ENCODE data around the gene PNLIP.

PNLIP gene

DNA sequence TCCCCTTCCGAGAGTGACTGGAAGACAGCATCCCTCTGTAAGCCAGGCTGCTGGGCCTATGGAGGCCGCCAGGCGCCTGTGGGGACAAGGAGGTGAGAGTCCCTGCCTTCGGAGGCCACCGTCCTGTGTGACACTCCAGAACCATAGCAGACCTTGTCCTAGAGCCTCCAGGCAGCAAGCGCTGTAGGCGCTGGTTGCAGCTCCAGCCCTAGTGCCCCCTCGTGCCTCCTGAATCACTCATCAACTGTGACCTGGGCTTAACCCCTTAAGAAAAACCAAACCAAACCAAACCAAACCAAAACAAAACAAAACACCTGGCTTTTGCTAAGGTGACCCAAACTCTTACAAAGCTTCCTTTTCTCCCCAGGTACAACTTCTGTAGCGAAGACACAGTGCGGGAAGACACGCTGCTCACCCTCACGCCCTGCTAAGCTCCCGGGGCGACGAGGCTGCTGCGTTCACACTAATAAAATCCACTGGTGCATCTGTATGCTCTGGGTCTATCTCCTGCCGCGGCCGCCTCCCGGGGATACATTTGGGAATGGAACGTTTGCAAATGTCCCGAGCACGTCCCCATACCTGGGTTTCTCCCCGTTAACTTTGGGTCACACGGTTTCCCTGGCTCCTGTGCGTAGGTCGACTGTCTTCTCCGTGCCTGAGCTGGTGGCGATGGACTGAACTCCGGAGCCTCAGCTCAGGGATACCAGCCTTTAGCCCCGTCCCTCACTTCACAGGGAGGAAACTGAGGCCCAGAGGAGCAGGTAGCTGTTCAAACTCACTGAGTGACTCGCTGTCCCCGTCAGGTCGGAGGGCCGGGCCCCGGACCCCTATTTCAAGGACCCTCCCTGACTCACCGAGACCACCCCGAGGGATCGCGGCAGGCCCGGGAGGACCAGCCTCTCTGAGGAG, 63.2 kb downstream of the PNLIP start:
- no peak for DNase-seq (ENCODE audit: low read depth, low spot score)
- in situ Hi-C loops (cut with HindIII; ENCODE audit: low sequenced_read_pairs), result no loop called here
- H3K4me3 ChIP-seq (ENCODE audit: low read depth, low read length), result no peak overlapping the region
- TF ChIP-seq, protein P1, sequence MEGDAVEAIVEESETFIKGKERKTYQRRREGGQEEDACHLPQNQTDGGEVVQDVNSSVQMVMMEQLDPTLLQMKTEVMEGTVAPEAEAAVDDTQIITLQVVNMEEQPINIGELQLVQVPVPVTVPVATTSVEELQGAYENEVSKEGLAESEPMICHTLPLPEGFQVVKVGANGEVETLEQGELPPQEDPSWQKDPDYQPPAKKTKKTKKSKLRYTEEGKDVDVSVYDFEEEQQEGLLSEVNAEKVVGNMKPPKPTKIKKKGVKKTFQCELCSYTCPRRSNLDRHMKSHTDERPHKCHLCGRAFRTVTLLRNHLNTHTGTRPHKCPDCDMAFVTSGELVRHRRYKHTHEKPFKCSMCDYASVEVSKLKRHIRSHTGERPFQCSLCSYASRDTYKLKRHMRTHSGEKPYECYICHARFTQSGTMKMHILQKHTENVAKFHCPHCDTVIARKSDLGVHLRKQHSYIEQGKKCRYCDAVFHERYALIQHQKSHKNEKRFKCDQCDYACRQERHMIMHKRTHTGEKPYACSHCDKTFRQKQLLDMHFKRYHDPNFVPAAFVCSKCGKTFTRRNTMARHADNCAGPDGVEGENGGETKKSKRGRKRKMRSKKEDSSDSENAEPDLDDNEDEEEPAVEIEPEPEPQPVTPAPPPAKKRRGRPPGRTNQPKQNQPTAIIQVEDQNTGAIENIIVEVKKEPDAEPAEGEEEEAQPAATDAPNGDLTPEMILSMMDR (IDR thresholded peaks at IDR 0.05; ENCODE audit: low read depth, low read length), result no peak

DNA sequence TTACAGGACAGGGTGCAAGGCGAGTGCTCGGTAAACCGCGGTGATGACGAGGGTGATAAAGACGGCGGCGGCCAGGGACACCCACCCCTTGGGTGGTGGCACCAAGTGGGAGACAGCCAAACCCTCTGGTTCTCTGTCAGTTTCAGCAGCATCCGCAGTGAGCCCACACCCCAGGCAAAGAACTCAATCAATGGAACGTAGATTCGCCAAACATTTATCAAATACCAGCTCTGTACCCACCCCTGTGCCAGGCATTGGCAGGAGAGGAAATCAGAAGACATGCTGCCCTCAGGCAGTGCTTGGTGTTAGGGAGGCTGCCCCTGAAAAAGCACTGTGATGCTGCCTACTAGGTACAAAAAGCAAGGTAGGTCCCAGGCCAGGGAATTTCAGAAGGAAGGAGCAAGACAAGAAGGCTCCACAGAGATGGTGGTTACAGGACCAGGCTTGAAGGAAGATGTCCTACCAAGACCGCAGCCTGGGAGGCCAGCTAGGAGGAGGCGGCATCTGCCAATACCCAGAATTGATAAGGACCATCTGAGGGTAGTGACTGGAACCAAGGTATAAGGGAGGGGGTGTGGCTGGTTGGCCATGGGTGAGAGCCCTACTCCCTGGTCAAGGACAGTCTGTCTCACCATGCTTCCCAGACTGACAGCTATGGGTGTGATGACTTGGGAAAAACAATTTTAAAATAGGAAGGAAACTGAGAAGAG, 64.9 kb downstream of the PNLIP start:
- in situ Hi-C loops (cut with HindIII; ENCODE audit: low sequenced_read_pairs), result no loop called here

DNA sequence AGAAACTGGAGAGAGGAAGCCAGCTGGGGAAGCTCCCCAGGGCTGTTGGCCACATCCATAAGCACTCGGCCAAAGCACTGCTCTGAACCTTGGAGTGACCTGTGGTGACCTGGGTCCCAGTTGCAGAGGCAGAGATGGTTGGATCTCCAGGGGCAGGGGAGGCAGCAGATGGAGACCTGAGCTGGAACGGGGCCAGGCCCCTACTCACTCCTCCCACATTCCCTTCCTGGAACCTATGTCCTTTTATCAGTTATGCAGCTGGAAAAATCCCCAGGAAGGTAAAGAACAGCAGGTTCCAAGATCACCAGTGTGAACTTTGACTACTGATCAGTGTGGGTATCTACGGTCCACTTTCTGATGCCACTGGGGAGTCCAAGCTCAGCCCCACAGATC, 65.4 kb downstream of the PNLIP start:
- TF ChIP-seq, protein P1 (IDR thresholded peaks at IDR 0.05; ENCODE audit: low read depth, low read length), result no peak
- in situ Hi-C loops (cut with HindIII; ENCODE audit: low sequenced_read_pairs), result no loop called here
- H3K4me3 ChIP-seq (ENCODE audit: low read depth, low read length), result no peak overlapping the region
- no peak for DNase-seq (ENCODE audit: low read depth, low spot score)

More for the DNA sequence above, 64.9 kb downstream of the PNLIP start:
- TF ChIP-seq, protein P1 (IDR thresholded peaks at IDR 0.05; ENCODE audit: low read depth, low read length), result no peak
- no peak overlapping the region for H3K4me3 ChIP-seq (ENCODE audit: low read depth, low read length)
- DNase-seq (ENCODE audit: low read depth, low spot score), result no peak

DNA sequence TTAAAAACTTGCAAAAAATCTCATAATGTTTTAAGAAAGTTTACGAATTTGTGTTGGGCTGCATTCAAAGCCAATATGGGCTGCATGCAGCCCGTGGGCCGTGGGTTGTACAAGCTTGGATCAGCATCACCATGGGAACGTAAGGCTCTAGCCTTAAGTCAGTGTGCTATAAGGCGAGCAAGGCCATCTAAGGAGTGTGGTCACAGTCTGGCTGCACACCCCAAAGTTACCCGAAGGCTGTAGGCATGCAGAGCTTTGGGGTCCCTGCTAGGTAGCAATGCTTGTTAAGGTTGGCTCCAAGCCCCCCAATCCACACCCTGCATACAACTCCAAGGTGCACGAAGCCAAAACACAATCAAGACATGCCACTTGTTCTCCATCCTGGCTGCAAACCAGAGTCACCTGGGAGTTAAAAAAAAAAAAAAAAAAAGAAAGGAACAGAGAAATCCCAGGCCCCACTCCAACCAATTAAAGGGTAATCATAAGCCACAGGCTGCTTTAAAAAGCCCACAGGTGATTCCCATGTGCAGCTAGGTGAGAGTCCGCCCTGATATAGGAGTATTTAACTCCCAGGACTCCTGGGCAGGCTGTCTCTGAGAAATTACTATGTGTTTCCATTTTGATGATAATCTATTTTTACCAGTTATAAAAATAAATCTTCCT, 66.5 kb downstream of the PNLIP start:
- in situ Hi-C loops (cut with HindIII; ENCODE audit: low sequenced_read_pairs), result no loop called here
- TF ChIP-seq, protein P1 (IDR thresholded peaks at IDR 0.05; ENCODE audit: low read depth, low read length), result no peak
- DNase-seq (ENCODE audit: low read depth, low spot score), result no peak
- no peak overlapping the region for H3K4me3 ChIP-seq (ENCODE audit: low read depth, low read length)

DNA sequence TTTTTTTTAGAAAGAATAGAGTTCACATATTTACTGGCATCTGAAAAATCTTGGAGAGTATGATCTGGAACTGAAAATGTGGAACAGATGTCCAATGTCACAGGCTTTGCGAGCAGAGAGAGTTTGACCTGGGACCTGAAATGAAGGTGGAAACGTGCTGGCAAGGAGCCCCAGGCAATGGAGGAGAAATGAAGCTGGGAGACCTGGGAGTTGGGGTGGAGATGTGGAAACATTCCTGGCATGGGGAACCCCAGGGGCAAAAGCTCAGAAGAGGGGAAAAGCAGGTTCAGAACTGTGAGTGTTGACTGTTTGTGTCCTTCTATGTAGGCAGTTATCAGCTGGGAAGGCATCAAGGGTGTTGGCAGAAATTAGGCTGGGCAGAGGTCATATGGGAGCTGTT, 67.7 kb downstream of the PNLIP start:
- in situ Hi-C loops (cut with HindIII; ENCODE audit: low sequenced_read_pairs), result no loop called here
- no peak for DNase-seq (ENCODE audit: low read depth, low spot score)
- H3K4me3 ChIP-seq (ENCODE audit: low read depth, low read length), result no peak overlapping the region
- TF ChIP-seq, protein P1 (IDR thresholded peaks at IDR 0.05; ENCODE audit: low read depth, low read length), result no peak

DNA sequence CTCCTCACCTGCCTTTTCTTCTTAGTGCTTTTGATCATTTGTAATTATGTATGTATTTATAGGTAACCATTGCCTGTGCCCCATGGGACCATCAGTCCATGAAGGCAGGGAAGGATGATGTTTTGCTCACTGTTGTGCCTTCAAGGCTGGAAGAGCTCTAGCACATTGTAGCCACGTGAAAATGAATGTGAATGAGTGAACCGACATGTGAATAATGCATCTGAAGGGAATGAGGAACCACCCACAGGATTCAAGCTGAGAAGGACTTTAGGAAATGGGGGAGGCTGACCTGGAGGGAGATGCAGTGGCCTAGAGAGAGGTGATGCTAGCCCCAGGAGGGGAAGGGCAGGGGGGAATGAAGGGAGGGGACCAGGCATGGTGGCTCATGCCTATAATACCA, 69.1 kb downstream of the PNLIP start:
- in situ Hi-C loops (cut with HindIII; ENCODE audit: low sequenced_read_pairs), result no loop called here
- TF ChIP-seq, protein P1 (IDR thresholded peaks at IDR 0.05; ENCODE audit: low read depth, low read length), result no peak
- no peak overlapping the region for H3K4me3 ChIP-seq (ENCODE audit: low read depth, low read length)
- DNase-seq (ENCODE audit: low read depth, low spot score), result no peak

All from astrocyte of the spinal cord (primary cell).